Right lobe of liver (tissue), 6 donors: Measurements from ENCODE around the gene MEGF10. TPM values are rescaled to one million over a fixed set of nuclear protein-coding genes. Genes with fewer than 3 reads are reported as not detected.

ENCODE experiments used
- ATAC-seq, 4 donors: fragments of 200-7000 bp; cut with Tn5 transposase; one replicate each; pipeline ENCODE4 v1.9.1; 2020; ENCODE audit warnings: mild to moderate bottlenecking in 4 of 4, moderate library complexity in 4 of 4
- DNase-seq, 3 donors: peaks; one replicate each; pipeline ENCODE4 v3.0.0-alpha.2; 2020
- H3K27ac ChIP-seq, 3 donors: fragments of 200-600 bp; one replicate each; pipeline ENCODE4 v1.8.0; 2022
- H3K27me3 ChIP-seq, 2 donors: fragments of 200-600 bp; one replicate each; pipeline ENCODE4 v1.8.0; 2022
- H3K36me3 ChIP-seq, 4 donors: fragments of 200-600 bp; sonication (generic) in 1 of 4; one replicate each; pipeline versions ENCODE4 v1.5.1 to v1.8.0; 2017 to 2022; ENCODE audit warnings: control low read depth in 1 of 4
- H3K4me1 ChIP-seq, 4 donors: fragments of 200-600 bp; sonication (generic) in 1 of 4; one replicate each; pipeline versions ENCODE4 v1.5.1 to v1.8.0; 2017 to 2022; ENCODE audit warnings: control low read depth in 1 of 4
- H3K4me3 ChIP-seq, 3 donors: fragments of 200-600 bp; one replicate each; pipeline ENCODE4 v1.8.0; 2022
- H3K9me3 ChIP-seq, 4 donors: fragments of 200-600 bp; sonication (generic) in 1 of 4; one replicate each; pipeline versions ENCODE4 v1.5.1 to v1.8.0; 2017 to 2022; ENCODE audit warnings: control low read depth in 1 of 4
- POLR2A ChIP-seq: fragments of 450-650 bp; IDR thresholded peaks from one replicate; pipeline ENCODE4 v1.6.1; 2017; ENCODE audit warnings: antibody characterized with exemption, mild to moderate bottlenecking
- WGBS: methylation state at CpG from one replicate; pipeline ENCODE4 v1.1.6; 2018; ENCODE audit warnings: low coverage, low lambda C conversion rate; ENCODE audit not compliant: insufficient coverage; ENCODE audit errors: missing lambda C conversion rate; 5-methylcytosine and 5-hydroxymethylcytosine counted together
- intact Hi-C, 2 donors: fragments of 100-400 bp; cut with DNase I; formaldehyde crosslinking; loops; one replicate each; pipeline versions ENCODE4 v1.11.2 to v1.14.1; 2022
- total RNA-seq, 6 experiments: library from RNA; depleted of rRNA in 2 of 6; stranded (reverse); fragments of >200 nt in 2 of 6; fragmentation: NEBNext Ultra II Directional in 3 of 6; extraction: Animal tissue kit (Norgen Biotek cat#: 25700) in 3 of 6; gene quantifications; one replicate each; pipeline versions ENCODE4 v1.1.0 to v1.2.4, GENCODE V29; 2016 to 2023
- TF ChIP-seq, protein P1 (sequence below), 4 donors: fragments of 200-600 bp in 3 of 4; fragments of 450-650 bp in 1 of 4; IDR thresholded peaks; one replicate each; pipeline versions ENCODE4 v1.5.1 to v1.8.0; 2016 to 2022; ENCODE audit warnings: antibody characterized with exemption in 4 of 4, mild to moderate bottlenecking in 2 of 4
- donor health status: DM: no; HTN: yes; CAD: no.
- donor health status: DM: no; HTN: no; CAD: no.
- donor health status: DM: no; HTN: no; CAD: no.
- donor health status: DM: no; HTN: yes; CAD: no.
- donor health status: DM: no; HTN: yes; CAD: no.

MEGF10 gene
- total RNA-seq, 6 experiments from 2014 or later = 0.42 to 1.4 (median 0.75) TPM

DNA sequence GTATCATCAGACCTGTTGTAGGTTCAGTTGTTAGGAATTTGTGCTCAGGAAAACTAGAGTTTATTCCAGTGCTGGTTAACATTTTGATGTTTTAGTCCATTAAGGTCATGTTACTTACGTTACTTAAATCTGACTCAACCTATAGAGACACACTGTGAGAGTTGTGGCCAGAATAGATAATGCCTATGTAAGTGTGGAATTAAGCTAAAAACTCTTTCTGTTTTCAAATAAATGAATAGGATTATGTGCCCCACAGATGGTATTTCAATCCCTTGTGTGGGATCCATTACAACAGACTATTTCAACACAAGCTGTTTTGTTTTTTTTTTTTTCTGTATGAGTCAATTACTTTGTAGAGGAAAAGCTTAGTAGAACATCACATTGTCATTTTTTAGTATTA lies 68.1 kb downstream of the MEGF10 start:
- H3K4me1 ChIP-seq = peaks cover 0 to 7% (median 0%) of the 10 kb centered on the region in 4 donors
- DNase-seq (no peak), ATAC-seq (no peak)
- H3K27me3 ChIP-seq = no peaks in the 10 kb centered on the region
- TF ChIP-seq, protein P1, sequence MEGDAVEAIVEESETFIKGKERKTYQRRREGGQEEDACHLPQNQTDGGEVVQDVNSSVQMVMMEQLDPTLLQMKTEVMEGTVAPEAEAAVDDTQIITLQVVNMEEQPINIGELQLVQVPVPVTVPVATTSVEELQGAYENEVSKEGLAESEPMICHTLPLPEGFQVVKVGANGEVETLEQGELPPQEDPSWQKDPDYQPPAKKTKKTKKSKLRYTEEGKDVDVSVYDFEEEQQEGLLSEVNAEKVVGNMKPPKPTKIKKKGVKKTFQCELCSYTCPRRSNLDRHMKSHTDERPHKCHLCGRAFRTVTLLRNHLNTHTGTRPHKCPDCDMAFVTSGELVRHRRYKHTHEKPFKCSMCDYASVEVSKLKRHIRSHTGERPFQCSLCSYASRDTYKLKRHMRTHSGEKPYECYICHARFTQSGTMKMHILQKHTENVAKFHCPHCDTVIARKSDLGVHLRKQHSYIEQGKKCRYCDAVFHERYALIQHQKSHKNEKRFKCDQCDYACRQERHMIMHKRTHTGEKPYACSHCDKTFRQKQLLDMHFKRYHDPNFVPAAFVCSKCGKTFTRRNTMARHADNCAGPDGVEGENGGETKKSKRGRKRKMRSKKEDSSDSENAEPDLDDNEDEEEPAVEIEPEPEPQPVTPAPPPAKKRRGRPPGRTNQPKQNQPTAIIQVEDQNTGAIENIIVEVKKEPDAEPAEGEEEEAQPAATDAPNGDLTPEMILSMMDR (IDR thresholded peaks at IDR 0.05) = no peak
- no peak for TF ChIP-seq POLR2A
- H3K27ac ChIP-seq = no peak overlapping the region
- H3K4me3 ChIP-seq = no peak overlapping the region
- H3K9me3 ChIP-seq = no peaks in the 10 kb centered on the region
- no peaks in the 10 kb centered on the region for H3K36me3 ChIP-seq
- intact Hi-C loops = no loop called here
- WGBS = 67% methylated on average over 1 of the region's 1 CpG

DNA sequence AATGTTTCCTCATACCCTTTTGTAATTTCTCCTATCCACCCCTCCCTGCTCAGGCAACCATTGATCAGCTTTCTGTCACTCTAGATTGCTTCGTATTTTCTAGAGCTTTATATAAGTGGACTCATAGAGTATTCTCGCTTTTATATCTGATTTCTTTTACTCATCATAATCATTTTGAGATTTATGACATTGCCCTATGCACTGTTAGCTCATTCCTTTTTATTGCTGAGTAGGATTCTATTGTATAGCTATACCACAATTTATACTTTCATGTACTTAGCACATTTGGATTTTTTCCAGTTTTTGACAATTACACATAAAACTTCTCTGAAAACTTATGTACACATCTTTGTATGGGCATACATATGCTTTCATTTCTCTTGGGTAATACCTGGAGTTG lies 68.9 kb downstream of the MEGF10 start:
- Histone ChIP-seq H3K4me1 (no peaks in the 10 kb centered on the region), H3K27ac (no peak overlapping the region), H3K36me3 (no peaks in the 10 kb centered on the region), H3K9me3 (no peaks in the 10 kb centered on the region), H3K4me3 (no peak overlapping the region), H3K27me3 (no peaks in the 10 kb centered on the region)
- intact Hi-C loops = no loop called here
- 86% methylated on average over 2 of the region's 2 CpGs for WGBS
- no peak for ATAC-seq
- DNase-seq = no peak
- TF ChIP-seq POLR2A = no peak
- TF ChIP-seq, protein P1 (IDR thresholded peaks at IDR 0.05) = no peak

- TF ChIP-seq, protein P1 (IDR thresholded peaks at IDR 0.05) = no peak
- TF ChIP-seq POLR2A = no peak
- ATAC-seq = no peak
- no peak overlapping the region for H3K4me3 ChIP-seq
- 51% methylated on average over 3 of the region's 4 CpGs for WGBS
- no peaks in the 10 kb centered on the region for H3K4me1 ChIP-seq
- H3K27me3 ChIP-seq = no peaks in the 10 kb centered on the region
- no peak overlapping the region for H3K27ac ChIP-seq
- no peaks in the 10 kb centered on the region for H3K9me3 ChIP-seq
- intact Hi-C loops = no loop called here
- DNase-seq = no peak
- no peaks in the 10 kb centered on the region for H3K36me3 ChIP-seq
These were observed 72.8 kb downstream of the MEGF10 start for GRCh38 chr5:127363403-127363802.

DNA sequence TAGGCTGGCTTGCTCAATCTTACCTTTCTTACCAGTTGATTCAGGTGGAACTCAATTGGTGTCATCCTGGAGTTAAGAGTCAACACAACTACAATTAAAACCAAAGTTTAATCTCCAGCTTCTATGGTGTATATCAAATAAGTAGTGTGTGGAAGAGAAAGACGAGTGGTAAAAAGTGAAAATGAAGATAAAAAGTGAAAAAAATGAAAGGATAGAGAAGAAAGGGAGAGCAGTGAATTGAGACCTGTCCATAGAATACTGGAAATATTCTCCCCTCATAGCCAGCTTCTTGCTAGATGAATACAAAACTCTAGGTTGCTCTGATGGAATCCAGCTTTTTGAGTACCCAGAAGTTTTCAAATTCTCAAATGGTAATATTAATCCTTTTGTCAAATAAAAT lies 76.4 kb downstream of the MEGF10 start:
- no peaks in the 10 kb centered on the region for H3K9me3 ChIP-seq
- no peaks in the 10 kb centered on the region for H3K4me1 ChIP-seq
- no peak overlapping the region for H3K4me3 ChIP-seq
- intact Hi-C loops = no loop called here
- ATAC-seq = no peak
- no peak overlapping the region for H3K27ac ChIP-seq
- DNase-seq = no peak
- TF ChIP-seq POLR2A = no peak
- TF ChIP-seq, protein P1 (IDR thresholded peaks at IDR 0.05) = no peak
- H3K27me3 ChIP-seq = no peaks in the 10 kb centered on the region
- 57% methylated on average over 1 of the region's 1 CpG for WGBS
- H3K36me3 ChIP-seq = no peaks in the 10 kb centered on the region

DNA sequence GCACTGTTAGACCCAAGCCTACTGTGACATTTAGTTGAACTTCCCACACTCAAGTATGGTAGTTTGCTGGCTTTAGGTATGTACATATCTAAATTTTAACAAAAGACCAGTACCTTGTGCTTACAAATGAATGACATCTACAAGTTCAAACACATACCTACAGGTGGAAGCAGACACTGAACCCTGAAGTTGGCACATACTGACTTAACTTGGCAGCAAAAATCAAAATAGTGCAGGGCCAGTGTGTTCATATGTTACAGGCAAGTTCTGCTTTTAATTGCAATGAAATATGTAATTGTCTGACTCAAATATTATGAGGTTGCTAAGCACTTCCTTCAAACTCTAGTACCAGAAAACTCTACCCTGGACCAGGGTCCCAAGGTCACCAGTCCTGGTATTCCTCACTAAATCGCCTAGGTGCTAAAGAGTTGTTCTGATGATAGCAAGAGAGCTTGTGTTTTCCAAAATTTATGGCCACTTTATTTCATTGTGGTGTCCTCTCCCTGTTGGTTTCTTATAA lies 77.4 kb downstream of the MEGF10 start:
- H3K4me1 ChIP-seq = no peaks in the 10 kb centered on the region

More for the DNA sequence above, 77.4 kb downstream of the MEGF10 start:
- no peak for TF ChIP-seq POLR2A
- TF ChIP-seq, protein P1 (IDR thresholded peaks at IDR 0.05) = no peak
- intact Hi-C loops = no loop called here
- Histone ChIP-seq H3K27ac (no peak overlapping the region), H3K4me3 (no peak overlapping the region), H3K9me3 (no peaks in the 10 kb centered on the region), H3K36me3 (no peaks in the 10 kb centered on the region), H3K27me3 (no peaks in the 10 kb centered on the region)
- no peak for ATAC-seq
- 33% methylated on average over 1 of the region's 1 CpG for WGBS
- DNase-seq = no peak
